CD4-positive, alpha-beta T cell (primary cell): ENCODE data around the gene CCS. TPM values are rescaled to one million over a fixed set of nuclear protein-coding genes. Genes with fewer than 3 reads are reported as not detected.

ENCODE experiments used
- ATAC-seq: fragments of 200-7000 bp; cut with Tn5 transposase; one replicate; pipeline ENCODE4 v1.10.0; 2022; ENCODE audit warnings: mild to moderate bottlenecking; ENCODE audit not compliant: poor library complexity
- CTCF ChIA-PET: fragments of 350-600 bp; sonication (Branson Sonifier 250); formaldehyde crosslinking; loops from one replicate; lab custom pipeline; 2021; ENCODE audit warnings: antibody characterized with exemption, inconsistent platforms; lab: Charles Lee
- POLR2A ChIA-PET: fragments of 350-600 bp; sonication (Branson Sonifier 250); formaldehyde crosslinking; loops from one replicate; lab custom pipeline; 2021; ENCODE audit warnings: antibody characterized with exemption, inconsistent platforms; lab: Charles Lee
- DNase-seq, 14 experiments: peaks; one replicate each; pipeline ENCODE4 v3.0.0-alpha.2; 2013 to 2020; ENCODE audit warnings: mixed read lengths in 2 of 14
- H3K27ac ChIP-seq, 2 donors: one replicate each; pipeline versions ENCODE4 v1.5.1 to v1.7.0; 2013; ENCODE audit warnings: low read length in 2 of 2, low read depth in 1 of 2, mild to moderate bottlenecking in 1 of 2
- H3K27me3 ChIP-seq, 2 experiments: 1 replicate in 1 of 2; 2 replicates in 1 of 2; pipeline versions ENCODE4 v1.6.1 to v1.7.0; 2013; ENCODE audit warnings: low read length in 2 of 2, control low read depth in 1 of 2, mild to moderate bottlenecking in 1 of 2, moderate library complexity in 1 of 2; ENCODE audit not compliant: insufficient read depth in 2 of 2, control insufficient read depth in 1 of 2
- H3K36me3 ChIP-seq: one replicate; pipeline ENCODE4 v1.6.1; 2013; ENCODE audit warnings: low read length, control low read depth; ENCODE audit not compliant: insufficient read depth
- H3K4me1 ChIP-seq: one replicate; pipeline ENCODE4 v1.6.1; 2013; ENCODE audit warnings: low read length, control low read depth; ENCODE audit not compliant: insufficient read depth
- H3K4me3 ChIP-seq: one replicate; pipeline ENCODE4 v1.5.1; 2013; ENCODE audit warnings: mild to moderate bottlenecking, low read length, moderate library complexity
- H3K9me3 ChIP-seq, 2 experiments: 1 replicate in 1 of 2; 2 replicates in 1 of 2; pipeline versions ENCODE4 v1.6.1 to v1.7.0; 2013; ENCODE audit warnings: low read length in 2 of 2, mild to moderate bottlenecking in 2 of 2, control low read depth in 1 of 2, moderate library complexity in 1 of 2; ENCODE audit not compliant: control insufficient read depth in 1 of 2, insufficient read depth in 1 of 2
- H3K27ac Mint-ChIP-seq: one replicate; pipeline ENCODE4 v1.8.0; 2020; ENCODE audit warnings: mixed read lengths
- H3K27me3 Mint-ChIP-seq: one replicate; pipeline ENCODE4 v1.8.0; 2021; ENCODE audit warnings: mixed read lengths
- H3K36me3 Mint-ChIP-seq: one replicate; pipeline ENCODE4 v1.8.0; 2021; ENCODE audit warnings: low read depth, mixed read lengths
- H3K4me1 Mint-ChIP-seq: one replicate; pipeline ENCODE4 v1.8.0; 2021; ENCODE audit warnings: low read depth, mixed read lengths
- H3K4me3 Mint-ChIP-seq: one replicate; pipeline ENCODE4 v1.8.0; 2020; ENCODE audit warnings: mild to moderate bottlenecking, mixed read lengths
- H3K9me3 Mint-ChIP-seq: one replicate; pipeline ENCODE4 v1.8.0; 2020; ENCODE audit warnings: mixed read lengths
- CTCF ChIP-seq: fragments of 200-600 bp; IDR thresholded peaks from one replicate; pipeline ENCODE4 v1.8.0; 2022; ENCODE audit warnings: antibody characterized with exemption, mild to moderate bottlenecking
- intact Hi-C, 2 experiments: fragments of 100-400 bp; cut with DNase I in 1 of 2; cut with micrococcal nuclease in 1 of 2; formaldehyde crosslinking; loops; one replicate each; pipeline versions ENCODE4 v1.15.1 to v1.9.0; 2023 to 2025; cut with DNase I, micrococcal nuclease
- total RNA-seq, 174 experiments: library from RNA in 2 of 174; stranded (reverse) in 2 of 174; gene quantifications; one replicate each; pipeline ENCODE4 v1.2.3 and lab custom pipeline; 2021 to 2026

Gene CCS
- total RNA-seq, 2 experiments from 2014 or later = 25.4 to 26.3 TPM

- intact Hi-C loops = no loop called here
- peak overlapping the region; percentile 74 for H3K4me3 Mint-ChIP-seq
- ATAC-seq = no peak
These were observed 44.0 kb upstream of the CCS start for GRCh38 chr11:66548774-66549630.

GRCh38 chr11:66549696-66550095, 43.3 kb upstream of the CCS start:
- Histone ChIP-seq H3K27me3 (no peaks in the 10 kb centered on the region), H3K9me3 (no peaks in the 10 kb centered on the region), H3K27ac (no peak overlapping the region), H3K36me3 (no peaks in the 10 kb centered on the region), H3K4me1 (peaks cover 21% of the 10 kb centered on the region), H3K4me3 (no peak overlapping the region)
- no peak overlapping the region for H3K27ac Mint-ChIP-seq
- ATAC-seq (no peak), DNase-seq (no peak)
- no peaks in the 10 kb centered on the region for H3K27me3 Mint-ChIP-seq
- H3K36me3 Mint-ChIP-seq = no peaks in the 10 kb centered on the region
- H3K4me1 Mint-ChIP-seq = peaks cover 6% of the 10 kb centered on the region
- H3K4me3 Mint-ChIP-seq = no peak overlapping the region
- ChIA-PET CTCF (no interaction called here), POLR2A (no interaction called here)
- TF ChIP-seq CTCF = no peak
- intact Hi-C loops = no loop called here
- no peaks in the 10 kb centered on the region for H3K9me3 Mint-ChIP-seq

More at GRCh38 chr11:66548774-66549630, 44.0 kb upstream of the CCS start:
- no peak for DNase-seq
- ChIA-PET CTCF (no interaction called here), POLR2A (no interaction called here)
- H3K4me3 ChIP-seq = no peak overlapping the region
- H3K27me3 ChIP-seq = no peaks in the 10 kb centered on the region
- Mint-ChIP-seq H3K27me3 (no peaks in the 10 kb centered on the region), H3K9me3 (no peaks in the 10 kb centered on the region), H3K27ac (peak overlapping the region; percentile 18), H3K4me1 (peaks cover 11% of the 10 kb centered on the region), H3K36me3 (no peaks in the 10 kb centered on the region)
- peaks cover 28% of the 10 kb centered on the region for H3K4me1 ChIP-seq
- no peaks in the 10 kb centered on the region for H3K9me3 ChIP-seq
- H3K27ac ChIP-seq = no peak overlapping the region
- H3K36me3 ChIP-seq = no peaks in the 10 kb centered on the region
- no peak for TF ChIP-seq CTCF

- H3K9me3 ChIP-seq = no peaks in the 10 kb centered on the region
- CTCF ChIA-PET = no interaction called here
- peaks cover 6% of the 10 kb centered on the region for H3K27me3 Mint-ChIP-seq
- H3K4me3 ChIP-seq = no peak overlapping the region
- no peak overlapping the region for H3K27ac Mint-ChIP-seq
- intact Hi-C loops = no loop called here
- POLR2A ChIA-PET = no interaction called here
- no peak for TF ChIP-seq CTCF
- H3K27me3 ChIP-seq = no peaks in the 10 kb centered on the region
- DNase-seq (no peak), ATAC-seq (no peak)
- no peak overlapping the region for H3K27ac ChIP-seq
- no peaks in the 10 kb centered on the region for H3K4me1 Mint-ChIP-seq
- H3K4me1 ChIP-seq = peaks cover 12% of the 10 kb centered on the region
- H3K36me3 ChIP-seq = no peaks in the 10 kb centered on the region
- no peaks in the 10 kb centered on the region for H3K9me3 Mint-ChIP-seq
- no peaks in the 10 kb centered on the region for H3K36me3 Mint-ChIP-seq
- no peak overlapping the region for H3K4me3 Mint-ChIP-seq
These were observed 42.1 kb upstream of the CCS start for GRCh38 chr11:66550887-66551286.
